Activated T-helper 2 cell treated with anti-CD3 and anti-CD28 coated beads, Interferon-gamma antibody, Interleukin-2, Interleukin-4, amounts not matched to agents 10 μg/mL and 5 μg/mL and 100 μg/mL, durations not matched to agents 14 hours and 24 hours and 36 hours (primary cell): ENCODE data around the gene CKB. TPM values are rescaled to one million over a fixed set of nuclear protein-coding genes. Genes with fewer than 3 reads are reported as not detected.

Source experiments
- DNase-seq: peaks from one replicate; pipeline ENCODE4 v3.0.0; 2021; ENCODE audit warnings: low spot score
- H3K27ac Mint-ChIP-seq: one replicate; pipeline ENCODE4 v1.8.0; 2021; ENCODE audit warnings: mixed read lengths
- H3K27me3 Mint-ChIP-seq: one replicate; pipeline ENCODE4 v1.8.0; 2021; ENCODE audit warnings: low read depth, mixed read lengths
- H3K36me3 Mint-ChIP-seq: one replicate; pipeline ENCODE4 v1.8.0; 2021; ENCODE audit warnings: low read depth, mixed read lengths
- H3K4me1 Mint-ChIP-seq: one replicate; pipeline ENCODE4 v1.8.0; 2021; ENCODE audit warnings: low read depth, mixed read lengths
- H3K4me3 Mint-ChIP-seq: one replicate; pipeline ENCODE4 v1.8.0; 2021; ENCODE audit warnings: low read depth, mild to moderate bottlenecking, moderate library complexity, mixed read lengths
- H3K9me3 Mint-ChIP-seq: one replicate; pipeline ENCODE4 v1.8.0; 2021; ENCODE audit warnings: mixed read lengths
- intact Hi-C: fragments of 100-400 bp; cut with micrococcal nuclease; formaldehyde crosslinking; loops from one replicate; pipeline ENCODE4 v1.15.1; 2023
- total RNA-seq: library from RNA; stranded (reverse); gene quantifications from 2 replicates; pipeline ENCODE4 v1.2.3, GENCODE V29; 2022

Gene CKB
- total RNA-seq, 1 donor from 2014 or later: 15.3 TPM

- Mint-ChIP-seq H3K9me3 (no peaks in the 10 kb centered on the region), H3K27me3 (no peaks in the 10 kb centered on the region), H3K4me3 (no peak overlapping the region), H3K27ac (no peak overlapping the region), H3K36me3 (peaks cover 53% of the 10 kb centered on the region), H3K4me1 (no peaks in the 10 kb centered on the region)
- intact Hi-C loops: no loop called here
- no peak for DNase-seq
These were observed 20.5 kb downstream of the CKB start for GRCh38 chr14:103501921-103502669.

- H3K4me3 Mint-ChIP-seq: no peak overlapping the region
- H3K4me1 Mint-ChIP-seq: no peaks in the 10 kb centered on the region
- H3K27me3 Mint-ChIP-seq: no peaks in the 10 kb centered on the region
- H3K9me3 Mint-ChIP-seq: no peaks in the 10 kb centered on the region
- H3K36me3 Mint-ChIP-seq: peaks cover 54% of the 10 kb centered on the region
- DNase-seq: no peak
- H3K27ac Mint-ChIP-seq: no peak overlapping the region
- intact Hi-C loops: no loop called here
These were observed 21.4 kb downstream of the CKB start for GRCh38 chr14:103501041-103501870.

GRCh38 chr14:103500148-103500990 lies 22.3 kb downstream of the CKB start:
- H3K9me3 Mint-ChIP-seq: no peaks in the 10 kb centered on the region
- intact Hi-C loops: loop anchor here (1.0 kb wide), 1 partner anchor 46 kb away; no protein-coding TSS in a partner anchor
- no peaks in the 10 kb centered on the region for H3K4me1 Mint-ChIP-seq
- peaks cover 60% of the 10 kb centered on the region for H3K36me3 Mint-ChIP-seq
- no peak overlapping the region for H3K27ac Mint-ChIP-seq
- no peak overlapping the region for H3K4me3 Mint-ChIP-seq
- peak; percentile 57 for DNase-seq
- no peaks in the 10 kb centered on the region for H3K27me3 Mint-ChIP-seq

- Mint-ChIP-seq H3K36me3 (peaks cover 57% of the 10 kb centered on the region), H3K27me3 (no peaks in the 10 kb centered on the region), H3K27ac (no peak overlapping the region), H3K9me3 (no peaks in the 10 kb centered on the region), H3K4me3 (no peak overlapping the region), H3K4me1 (no peaks in the 10 kb centered on the region)
- intact Hi-C loops: loop anchor here (1.0 kb wide), 1 partner anchor 47 kb away; no protein-coding TSS in a partner anchor
- no peak for DNase-seq
These were observed 22.9 kb downstream of the CKB start for GRCh38 chr14:103499709-103500108.

- Mint-ChIP-seq H3K27me3 (no peaks in the 10 kb centered on the region), H3K4me1 (no peaks in the 10 kb centered on the region), H3K27ac (no peak overlapping the region), H3K4me3 (no peak overlapping the region), H3K36me3 (peaks cover 41% of the 10 kb centered on the region), H3K9me3 (no peaks in the 10 kb centered on the region)
- DNase-seq: no peak
- intact Hi-C loops: no loop called here
These were observed 25.9 kb downstream of the CKB start for GRCh38 chr14:103496776-103497175.

- no peaks in the 10 kb centered on the region for H3K9me3 Mint-ChIP-seq
- DNase-seq: no peak
- H3K27me3 Mint-ChIP-seq: no peaks in the 10 kb centered on the region
- no peak overlapping the region for H3K4me3 Mint-ChIP-seq
- H3K4me1 Mint-ChIP-seq: no peaks in the 10 kb centered on the region
- intact Hi-C loops: no loop called here
- H3K36me3 Mint-ChIP-seq: peaks cover 45% of the 10 kb centered on the region
- H3K27ac Mint-ChIP-seq: no peak overlapping the region
These were observed 26.8 kb downstream of the CKB start for GRCh38 chr14:103495854-103496253.

GRCh38 chr14:103492156-103492925 lies 30.3 kb downstream of the CKB start:
- Mint-ChIP-seq H3K9me3 (no peaks in the 10 kb centered on the region), H3K36me3 (peaks cover 48% of the 10 kb centered on the region)

GRCh38 chr14:103491691-103492090 lies 30.9 kb downstream of the CKB start:
- Mint-ChIP-seq H3K9me3 (no peaks in the 10 kb centered on the region), H3K27ac (no peak overlapping the region), H3K27me3 (no peaks in the 10 kb centered on the region), H3K4me3 (no peak overlapping the region), H3K4me1 (no peaks in the 10 kb centered on the region), H3K36me3 (peaks cover 46% of the 10 kb centered on the region)
- intact Hi-C loops: no loop called here
- DNase-seq: no peak

More at GRCh38 chr14:103492156-103492925, 30.3 kb downstream of the CKB start:
- H3K4me3 Mint-ChIP-seq: no peak overlapping the region
- no peaks in the 10 kb centered on the region for H3K4me1 Mint-ChIP-seq
- H3K27ac Mint-ChIP-seq: no peak overlapping the region
- DNase-seq: no peak
- H3K27me3 Mint-ChIP-seq: no peaks in the 10 kb centered on the region
- intact Hi-C loops: no loop called here

GRCh38 chr14:103489621-103490020 lies 33.0 kb downstream of the CKB start:
- no peaks in the 10 kb centered on the region for H3K27me3 Mint-ChIP-seq
- intact Hi-C loops: no loop called here
- H3K36me3 Mint-ChIP-seq: peaks cover 34% of the 10 kb centered on the region
- H3K9me3 Mint-ChIP-seq: no peaks in the 10 kb centered on the region
- no peaks in the 10 kb centered on the region for H3K4me1 Mint-ChIP-seq
- no peak overlapping the region for H3K27ac Mint-ChIP-seq
- H3K4me3 Mint-ChIP-seq: no peak overlapping the region
- no peak for DNase-seq

GRCh38 chr14:103488960-103489359 lies 33.7 kb downstream of the CKB start:
- Mint-ChIP-seq H3K4me1 (no peaks in the 10 kb centered on the region), H3K9me3 (no peaks in the 10 kb centered on the region), H3K27me3 (no peaks in the 10 kb centered on the region), H3K36me3 (peaks cover 34% of the 10 kb centered on the region), H3K27ac (no peak overlapping the region), H3K4me3 (no peak overlapping the region)
- intact Hi-C loops: no loop called here
- DNase-seq: no peak

- H3K4me3 Mint-ChIP-seq: no peak overlapping the region
- no peaks in the 10 kb centered on the region for H3K9me3 Mint-ChIP-seq
- intact Hi-C loops: no loop called here
- no peak overlapping the region for H3K27ac Mint-ChIP-seq
- H3K36me3 Mint-ChIP-seq: peaks cover 32% of the 10 kb centered on the region
- no peaks in the 10 kb centered on the region for H3K4me1 Mint-ChIP-seq
- DNase-seq: no peak
- no peaks in the 10 kb centered on the region for H3K27me3 Mint-ChIP-seq
These were observed 34.6 kb downstream of the CKB start for GRCh38 chr14:103488071-103488470.

- Mint-ChIP-seq H3K36me3 (peaks cover 36% of the 10 kb centered on the region), H3K9me3 (no peaks in the 10 kb centered on the region), H3K27me3 (no peaks in the 10 kb centered on the region)
These were observed 37.1 kb downstream of the CKB start for GRCh38 chr14:103485504-103485903.

More at GRCh38 chr14:103485504-103485903, 37.1 kb downstream of the CKB start:
- intact Hi-C loops: no loop called here
- Mint-ChIP-seq H3K27ac (no peak overlapping the region), H3K4me3 (no peak overlapping the region), H3K4me1 (peaks cover 10% of the 10 kb centered on the region)
- no peak for DNase-seq
